Mucosa of rectum (tissue), 2 donors: ENCODE data around the gene LRRC8C.

Experiments used
- H3K27ac ChIP-seq, 2 donors: one replicate each; pipeline ENCODE4 v1.7.0; 2013; ENCODE audit warnings: inconsistent platforms in 2 of 2, low read depth in 2 of 2, low read length in 2 of 2
- H3K27me3 ChIP-seq, 2 donors: one replicate each; pipeline ENCODE4 v1.7.0; 2013; ENCODE audit warnings: low read length in 2 of 2; ENCODE audit not compliant: control insufficient read depth in 2 of 2, insufficient read depth in 2 of 2
- H3K36me3 ChIP-seq, 2 donors: one replicate each; pipeline ENCODE4 v1.7.0; 2013; ENCODE audit warnings: low read length in 2 of 2; ENCODE audit not compliant: control insufficient read depth in 2 of 2, insufficient read depth in 2 of 2
- H3K4me1 ChIP-seq, 2 donors: one replicate each; pipeline ENCODE4 v1.7.0; 2013; ENCODE audit warnings: low read length in 2 of 2, mild to moderate bottlenecking in 1 of 2; ENCODE audit not compliant: control insufficient read depth in 2 of 2, insufficient read depth in 2 of 2
- H3K4me3 ChIP-seq, 2 donors: one replicate each; pipeline ENCODE4 v1.7.0; 2013; ENCODE audit warnings: low read length in 2 of 2
- H3K9ac ChIP-seq, 2 donors: one replicate each; pipeline ENCODE4 v1.7.0; 2013; ENCODE audit warnings: low read length in 2 of 2, low read depth in 1 of 2, mild to moderate bottlenecking in 1 of 2
- H3K9me3 ChIP-seq, 2 donors: one replicate each; pipeline ENCODE4 v1.7.0; 2013; ENCODE audit warnings: low read length in 2 of 2; ENCODE audit not compliant: control insufficient read depth in 2 of 2
- donor health status: healthy.
- donor health status: Normal muscosa, but diverticular disease.

The LRRC8C gene

GRCh38 chr1:89670163-89670562 lies 37.2 kb downstream of the LRRC8C start:
- H3K4me3 ChIP-seq: no peak overlapping the region
- H3K4me1 ChIP-seq: no peaks in the 10 kb centered on the region
- no peaks in the 10 kb centered on the region for H3K9me3 ChIP-seq
- no peak overlapping the region for H3K27ac ChIP-seq
- H3K27me3 ChIP-seq: no peaks in the 10 kb centered on the region
- H3K36me3 ChIP-seq: no peaks in the 10 kb centered on the region
- H3K9ac ChIP-seq: no peak overlapping the region

GRCh38 chr1:89670711-89671110 lies 37.8 kb downstream of the LRRC8C start:
- no peak overlapping the region for H3K4me3 ChIP-seq
- no peak overlapping the region for H3K9ac ChIP-seq
- H3K36me3 ChIP-seq: no peaks in the 10 kb centered on the region
- H3K27ac ChIP-seq: no peak overlapping the region
- H3K27me3 ChIP-seq: no peaks in the 10 kb centered on the region
- no peaks in the 10 kb centered on the region for H3K9me3 ChIP-seq
- no peaks in the 10 kb centered on the region for H3K4me1 ChIP-seq

GRCh38 chr1:89671775-89672488 lies 39.0 kb downstream of the LRRC8C start:
- no peak overlapping the region for H3K4me3 ChIP-seq
- no peaks in the 10 kb centered on the region for H3K9me3 ChIP-seq
- no peak overlapping the region for H3K27ac ChIP-seq
- H3K27me3 ChIP-seq: no peaks in the 10 kb centered on the region
- H3K36me3 ChIP-seq: no peaks in the 10 kb centered on the region
- no peaks in the 10 kb centered on the region for H3K4me1 ChIP-seq
- H3K9ac ChIP-seq: no peak overlapping the region

- H3K4me3 ChIP-seq: no peak overlapping the region
- H3K27ac ChIP-seq: no peak overlapping the region
Measured at GRCh38 chr1:89672489-89673183, 39.7 kb downstream of the LRRC8C start.

GRCh38 chr1:89673251-89673650 lies 40.3 kb downstream of the LRRC8C start:
- no peak overlapping the region for H3K27ac ChIP-seq
- H3K4me1 ChIP-seq: no peaks in the 10 kb centered on the region
- H3K9ac ChIP-seq: no peak overlapping the region
- H3K36me3 ChIP-seq: no peaks in the 10 kb centered on the region
- H3K27me3 ChIP-seq: no peaks in the 10 kb centered on the region
- no peak overlapping the region for H3K4me3 ChIP-seq
- no peaks in the 10 kb centered on the region for H3K9me3 ChIP-seq

More at GRCh38 chr1:89672489-89673183, 39.7 kb downstream of the LRRC8C start:
- no peaks in the 10 kb centered on the region for H3K9me3 ChIP-seq
- no peaks in the 10 kb centered on the region for H3K36me3 ChIP-seq
- H3K9ac ChIP-seq: no peak overlapping the region
- no peaks in the 10 kb centered on the region for H3K4me1 ChIP-seq
- no peaks in the 10 kb centered on the region for H3K27me3 ChIP-seq

GRCh38 chr1:89675677-89676076 lies 42.8 kb downstream of the LRRC8C start:
- Histone ChIP-seq H3K9ac (no peak overlapping the region), H3K9me3 (no peaks in the 10 kb centered on the region), H3K4me1 (no peaks in the 10 kb centered on the region), H3K27ac (no peak overlapping the region), H3K27me3 (no peaks in the 10 kb centered on the region), H3K36me3 (no peaks in the 10 kb centered on the region), H3K4me3 (no peak overlapping the region)

GRCh38 chr1:89681045-89681729 lies 48.3 kb downstream of the LRRC8C start:
- no peaks in the 10 kb centered on the region for H3K36me3 ChIP-seq
- H3K9me3 ChIP-seq: no peaks in the 10 kb centered on the region
- H3K4me1 ChIP-seq: no peaks in the 10 kb centered on the region
- no peaks in the 10 kb centered on the region for H3K27me3 ChIP-seq
- no peak overlapping the region for H3K4me3 ChIP-seq
- no peak overlapping the region for H3K27ac ChIP-seq
- no peak overlapping the region for H3K9ac ChIP-seq

- H3K9ac ChIP-seq: no peak overlapping the region
- no peaks in the 10 kb centered on the region for H3K4me1 ChIP-seq
- H3K9me3 ChIP-seq: no peaks in the 10 kb centered on the region
- H3K27me3 ChIP-seq: no peaks in the 10 kb centered on the region
- H3K27ac ChIP-seq: no peak overlapping the region
- H3K4me3 ChIP-seq: no peak overlapping the region
- H3K36me3 ChIP-seq: no peaks in the 10 kb centered on the region
Measured at GRCh38 chr1:89682611-89683010, 49.7 kb downstream of the LRRC8C start.

- no peaks in the 10 kb centered on the region for H3K9me3 ChIP-seq
- H3K4me3 ChIP-seq: no peak overlapping the region
- no peak overlapping the region for H3K27ac ChIP-seq
- no peaks in the 10 kb centered on the region for H3K4me1 ChIP-seq
- H3K36me3 ChIP-seq: peaks cover 3 to 5% of the 10 kb centered on the region in 2 donors
- H3K27me3 ChIP-seq: no peaks in the 10 kb centered on the region
- H3K9ac ChIP-seq: no peak overlapping the region
Measured at GRCh38 chr1:89685461-89685860, 52.5 kb downstream of the LRRC8C start.

- Histone ChIP-seq H3K4me3 (no peak overlapping the region), H3K27ac (no peak overlapping the region), H3K36me3 (peaks cover 3 to 5% of the 10 kb centered on the region in 2 donors), H3K9me3 (no peaks in the 10 kb centered on the region), H3K9ac (no peak overlapping the region), H3K4me1 (no peaks in the 10 kb centered on the region), H3K27me3 (no peaks in the 10 kb centered on the region)
Measured at GRCh38 chr1:89686520-89686919, 53.6 kb downstream of the LRRC8C start.
